Caco-2 (cell line): ENCODE measurements around the gene GPAM. TPM values are rescaled to one million over a fixed set of nuclear protein-coding genes. Genes with fewer than 3 reads are reported as not detected.

Source experiments
- BruUV-seq: library from RNA; stranded (reverse); fragments of 400-500 nt; replicated peaks from 2 replicates; lab custom pipeline; 2021; lab: Mats Ljungman, UMichigan
- CTCF ChIA-PET: fragments of 300-600 bp; sonication (Branson Sonifier 250); formaldehyde crosslinking; loops from one replicate; lab custom pipeline; 2022; ENCODE audit warnings: antibody characterized with exemption; lab: Charles Lee
- POLR2A ChIA-PET: fragments of 300-600 bp; sonication (Branson Sonifier 250); formaldehyde crosslinking; loops from one replicate; lab custom pipeline; 2022; ENCODE audit warnings: antibody characterized with exemption; lab: Charles Lee
- DNase-seq, 2 experiments: peaks; one replicate each; pipeline versions ENCODE4 v3.0.0 to v3.0.0-alpha.2; 2020 to 2022
- H3K27me3 ChIP-seq: replicated peaks from 2 replicates; pipeline ENCODE4 v1.6.0; 2011; ENCODE audit warnings: low read length; ENCODE audit not compliant: control insufficient read depth, insufficient read depth
- H3K36me3 ChIP-seq: 2 replicates; pipeline ENCODE4 v1.5.1; 2011; ENCODE audit warnings: low read length; ENCODE audit not compliant: control insufficient read depth, insufficient read depth
- H3K4me1 ChIP-seq: fragments of 250-450 bp; sonication (Bioruptor Pico); 2 replicates; pipeline ENCODE4 v1.5.1; 2020; ENCODE audit warnings: mild to moderate bottlenecking
- H3K4me3 ChIP-seq: 2 replicates; pipeline ENCODE4 v1.5.1; 2011; ENCODE audit warnings: low read depth, mild to moderate bottlenecking, control low read depth, low read length
- H3K9me3 ChIP-seq: fragments of 250-450 bp; sonication (Bioruptor Pico); 2 replicates; pipeline ENCODE4 v1.5.1; 2020; ENCODE audit warnings: mild to moderate bottlenecking, moderate library complexity
- H3K27ac Mint-ChIP-seq: one replicate; pipeline ENCODE4 v1.8.0; 2022; ENCODE audit warnings: mixed read lengths; ENCODE audit not compliant: unreplicated experiment
- H3K27me3 Mint-ChIP-seq: one replicate; pipeline ENCODE4 v1.8.0; 2022; ENCODE audit warnings: mixed read lengths; ENCODE audit not compliant: insufficient read depth, unreplicated experiment
- H3K36me3 Mint-ChIP-seq: one replicate; pipeline ENCODE4 v1.8.0; 2022; ENCODE audit warnings: mild to moderate bottlenecking, mixed read lengths; ENCODE audit not compliant: insufficient read depth, unreplicated experiment
- H3K4me1 Mint-ChIP-seq: one replicate; pipeline ENCODE4 v1.8.0; 2022; ENCODE audit warnings: low read depth, mixed read lengths; ENCODE audit not compliant: unreplicated experiment
- H3K4me3 Mint-ChIP-seq: one replicate; pipeline ENCODE4 v1.8.0; 2022; ENCODE audit warnings: mild to moderate bottlenecking, moderate library complexity, mixed read lengths; ENCODE audit not compliant: unreplicated experiment
- H3K9me3 Mint-ChIP-seq: one replicate; pipeline ENCODE4 v1.8.0; 2022; ENCODE audit warnings: mixed read lengths; ENCODE audit not compliant: unreplicated experiment
- intact Hi-C: fragments of 100-400 bp; cut with micrococcal nuclease; formaldehyde crosslinking; loops from one replicate; pipeline ENCODE4 v1.10.0; 2022; ENCODE audit not compliant: unreplicated experiment
- total RNA-seq: library from RNA; stranded (reverse); gene quantifications from 2 replicates; pipeline ENCODE4 v1.2.3, GENCODE V29; 2022
- TF ChIP-seq, protein P1 (sequence below), 2 experiments: fragments of 200-600 bp in 1 of 2; IDR thresholded peaks; 1 replicate in 1 of 2; 2 replicates in 1 of 2; pipeline versions ENCODE4 v1.5.1 to v1.8.0; 2011 to 2022; ENCODE audit warnings: antibody characterized with exemption in 1 of 2, control low read depth in 1 of 2, inconsistent platforms in 1 of 2, low read depth in 1 of 2, low read length in 1 of 2, mild to moderate bottlenecking in 1 of 2, moderate library complexity in 1 of 2; ENCODE audit not compliant: insufficient read depth in 1 of 2, severe bottlenecking in 1 of 2, unreplicated experiment in 1 of 2

Gene GPAM
- total RNA-seq, 1 experiment from 2014 or later, result 44.4 TPM

DNA sequence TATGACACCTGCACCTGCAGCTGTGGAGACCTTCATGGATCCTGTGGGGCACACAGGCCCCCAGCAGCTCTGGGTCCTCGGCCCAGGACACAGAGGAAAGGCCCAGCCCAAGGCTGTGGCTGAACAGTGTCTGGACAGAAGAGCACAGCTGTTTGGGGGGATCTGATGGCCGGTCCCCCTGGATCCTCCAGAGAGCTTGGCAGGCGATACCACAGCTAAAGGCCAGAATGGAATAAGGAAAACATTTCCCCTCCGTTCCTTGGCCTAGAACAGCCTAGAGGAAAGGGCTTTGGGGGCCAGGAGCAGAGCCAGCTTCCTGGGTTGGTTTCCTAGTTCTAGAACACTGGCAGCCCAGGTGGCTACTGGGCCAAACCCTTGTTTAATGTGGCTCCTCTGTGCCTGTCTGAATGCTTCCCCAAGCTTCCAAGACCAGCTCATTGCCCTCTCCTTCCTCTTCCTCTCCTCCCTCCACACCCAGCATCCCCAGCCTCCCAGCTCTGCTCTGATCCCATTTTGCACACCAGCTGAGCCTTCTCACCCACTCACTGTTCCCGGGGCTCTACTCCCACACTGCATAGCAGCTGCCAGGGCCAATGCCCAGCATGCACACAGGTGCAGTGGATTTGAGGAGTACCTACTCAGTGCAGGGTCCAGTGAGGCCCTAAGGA is 46.9 kb downstream of the GPAM start:
- Mint-ChIP-seq H3K9me3 (no peaks in the 10 kb centered on the region), H3K4me3 (no peak overlapping the region)
- POLR2A ChIA-PET, result no interaction called here

DNA sequence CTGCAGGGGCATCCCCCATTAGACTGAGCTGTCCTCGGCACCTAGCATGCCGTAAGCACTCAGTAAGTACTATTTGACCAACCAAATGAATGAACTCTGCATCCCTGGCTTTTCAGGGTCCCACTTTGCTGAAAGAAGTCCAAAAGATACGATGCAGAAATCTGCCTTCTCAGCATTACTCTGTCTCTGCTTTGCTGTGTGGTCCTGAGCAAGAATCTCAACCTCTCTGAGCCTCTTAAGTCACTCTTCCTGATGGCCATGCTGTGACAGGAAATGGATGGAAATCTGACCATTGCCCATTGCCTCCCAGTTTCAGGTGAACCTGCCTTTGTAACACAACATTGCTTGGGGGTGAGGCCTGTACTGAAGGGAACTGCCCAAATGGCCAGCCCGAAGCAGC is 48.0 kb downstream of the GPAM start:
- H3K4me1 ChIP-seq, result no peaks in the 10 kb centered on the region
- H3K4me3 Mint-ChIP-seq, result no peak overlapping the region
- DNase-seq, result no peak
- no peaks in the 10 kb centered on the region for H3K9me3 Mint-ChIP-seq
- intact Hi-C loops, result no loop called here
- peaks cover 23% of the 10 kb centered on the region for H3K36me3 Mint-ChIP-seq
- POLR2A ChIA-PET, result no interaction called here
- no peaks in the 10 kb centered on the region for H3K9me3 ChIP-seq
- CTCF ChIA-PET, result interaction anchor here (2.2 to 3.4 kb wide), 2 partner anchors 20 to 109 kb away, joined by 8 to 24 read pairs; no protein-coding TSS in a partner anchor
- no peaks in the 10 kb centered on the region; the same call in none of the 2 replicates for H3K36me3 ChIP-seq
- no TSS peak for BruUV-seq
- no peak overlapping the region for H3K27ac Mint-ChIP-seq
- H3K4me1 Mint-ChIP-seq, result no peaks in the 10 kb centered on the region
- H3K4me3 ChIP-seq, result no peak overlapping the region
- TF ChIP-seq, protein P1, sequence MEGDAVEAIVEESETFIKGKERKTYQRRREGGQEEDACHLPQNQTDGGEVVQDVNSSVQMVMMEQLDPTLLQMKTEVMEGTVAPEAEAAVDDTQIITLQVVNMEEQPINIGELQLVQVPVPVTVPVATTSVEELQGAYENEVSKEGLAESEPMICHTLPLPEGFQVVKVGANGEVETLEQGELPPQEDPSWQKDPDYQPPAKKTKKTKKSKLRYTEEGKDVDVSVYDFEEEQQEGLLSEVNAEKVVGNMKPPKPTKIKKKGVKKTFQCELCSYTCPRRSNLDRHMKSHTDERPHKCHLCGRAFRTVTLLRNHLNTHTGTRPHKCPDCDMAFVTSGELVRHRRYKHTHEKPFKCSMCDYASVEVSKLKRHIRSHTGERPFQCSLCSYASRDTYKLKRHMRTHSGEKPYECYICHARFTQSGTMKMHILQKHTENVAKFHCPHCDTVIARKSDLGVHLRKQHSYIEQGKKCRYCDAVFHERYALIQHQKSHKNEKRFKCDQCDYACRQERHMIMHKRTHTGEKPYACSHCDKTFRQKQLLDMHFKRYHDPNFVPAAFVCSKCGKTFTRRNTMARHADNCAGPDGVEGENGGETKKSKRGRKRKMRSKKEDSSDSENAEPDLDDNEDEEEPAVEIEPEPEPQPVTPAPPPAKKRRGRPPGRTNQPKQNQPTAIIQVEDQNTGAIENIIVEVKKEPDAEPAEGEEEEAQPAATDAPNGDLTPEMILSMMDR (IDR thresholded peaks at IDR 0.05; ENCODE audit: insufficient read depth in 1 of 2, low read depth in 1 of 2, low read length in 1 of 2, severe bottlenecking in 1 of 2, unreplicated experiment in 1 of 2), result no peak
- H3K27me3 ChIP-seq, result no peaks in the 10 kb centered on the region
- no peaks in the 10 kb centered on the region for H3K27me3 Mint-ChIP-seq

More for the DNA sequence above, 46.9 kb downstream of the GPAM start:
- H3K4me1 ChIP-seq, result no peaks in the 10 kb centered on the region
- no peaks in the 10 kb centered on the region; the same call in none of the 2 replicates for H3K36me3 ChIP-seq
- CTCF ChIA-PET, result interaction anchor here (0.5 to 3.4 kb wide), 18 partner anchors 8 to 1060 kb away, joined by 3 to 24 read pairs (median 6); partner anchors contain the start of gene ADRA2A
- H3K4me1 Mint-ChIP-seq, result no peaks in the 10 kb centered on the region
- no peaks in the 10 kb centered on the region for H3K9me3 ChIP-seq
- no peak overlapping the region for H3K27ac Mint-ChIP-seq
- TF ChIP-seq, protein P1 (IDR thresholded peaks at IDR 0.05; ENCODE audit: insufficient read depth in 1 of 2, low read depth in 1 of 2, low read length in 1 of 2, severe bottlenecking in 1 of 2, unreplicated experiment in 1 of 2), result no peak
- H3K36me3 Mint-ChIP-seq, result peaks cover 23% of the 10 kb centered on the region
- no TSS peak for BruUV-seq
- intact Hi-C loops, result loop anchor here (1.0 kb wide), 3 partner anchors 20 to 380 kb away; no protein-coding TSS in a partner anchor
- DNase-seq, result no peak
- no peak overlapping the region for H3K4me3 ChIP-seq
- no peaks in the 10 kb centered on the region for H3K27me3 Mint-ChIP-seq
- H3K27me3 ChIP-seq, result no peaks in the 10 kb centered on the region

DNA sequence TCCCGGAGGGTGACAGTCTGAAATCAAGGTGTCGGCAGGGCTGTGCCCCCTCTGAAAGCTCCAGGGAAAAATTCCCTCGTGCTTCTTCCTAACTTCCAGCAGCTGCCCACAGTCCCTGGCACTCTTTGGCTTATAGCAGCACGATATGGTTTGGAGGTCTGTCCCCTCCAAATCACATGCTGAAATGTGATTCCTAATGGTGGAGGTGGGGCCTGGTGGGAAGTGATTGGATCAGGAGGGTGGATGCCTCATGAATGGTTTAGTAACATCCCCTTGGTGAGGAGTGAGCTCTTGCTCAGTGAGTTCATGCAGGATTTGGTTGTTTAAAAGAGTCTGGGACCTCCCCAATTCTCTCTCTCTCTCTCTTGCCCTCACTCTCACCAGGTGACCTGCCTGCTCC is 51.1 kb downstream of the GPAM start:
- H3K27me3 ChIP-seq, result no peaks in the 10 kb centered on the region
- CTCF ChIA-PET, result no interaction called here
- no peaks in the 10 kb centered on the region for H3K4me1 ChIP-seq
- no peaks in the 10 kb centered on the region for H3K4me1 Mint-ChIP-seq
- no peaks in the 10 kb centered on the region for H3K36me3 ChIP-seq
- peaks cover under 1% of the 10 kb centered on the region for H3K27me3 Mint-ChIP-seq
- no TSS peak for BruUV-seq
- H3K4me3 Mint-ChIP-seq, result no peak overlapping the region
- POLR2A ChIA-PET, result no interaction called here
- no peak for DNase-seq
- peaks cover 4% of the 10 kb centered on the region for H3K9me3 Mint-ChIP-seq
- no peaks in the 10 kb centered on the region for H3K9me3 ChIP-seq
- no peak overlapping the region for H3K27ac Mint-ChIP-seq
- H3K4me3 ChIP-seq, result no peak overlapping the region
- TF ChIP-seq, protein P1 (IDR thresholded peaks at IDR 0.05; ENCODE audit: insufficient read depth in 1 of 2, low read depth in 1 of 2, low read length in 1 of 2, severe bottlenecking in 1 of 2, unreplicated experiment in 1 of 2), result no peak
- peaks cover 8% of the 10 kb centered on the region for H3K36me3 Mint-ChIP-seq
- intact Hi-C loops, result no loop called here
